Stimulated activated CD4-positive, alpha-beta T cell treated with anti-CD3 and anti-CD28 coated beads, Interleukin-15, amount 100 ng/mL, for 1 hour (primary cell): ENCODE data around the gene UVRAG.
"Not testable (repeated sequence)": the region's sequence is repeated elsewhere in the genome, so short reads cannot be mapped to it uniquely, and the experiment has no call there.

Experiments
- DNase-seq, 2 donors: peaks; one replicate each; pipeline ENCODE4 v3.0.0-alpha.2; 2020; ENCODE audit warnings: low read depth in 1 of 2, low spot score in 1 of 2

UVRAG gene

DNA sequence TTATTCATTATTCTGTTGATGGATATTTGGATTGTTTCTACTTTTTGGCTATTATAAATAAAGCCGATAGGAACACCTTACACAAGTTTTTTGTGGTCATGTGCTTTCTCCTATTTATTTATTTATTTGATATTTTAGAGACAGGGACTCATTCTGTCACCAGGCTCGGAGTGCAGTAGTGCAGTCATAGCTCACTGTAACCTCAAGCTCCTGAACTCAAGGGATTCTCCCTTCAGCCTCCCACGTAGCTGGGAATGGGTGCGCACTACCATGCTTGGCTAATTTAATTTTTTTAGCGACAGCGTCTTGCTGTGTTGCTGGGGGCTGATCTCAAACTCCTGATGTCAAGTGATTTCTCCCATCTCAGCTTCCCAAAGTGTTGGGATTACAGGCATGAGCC lies 135.1 kb downstream of the UVRAG start:
- DNase-seq = no peak

DNA sequence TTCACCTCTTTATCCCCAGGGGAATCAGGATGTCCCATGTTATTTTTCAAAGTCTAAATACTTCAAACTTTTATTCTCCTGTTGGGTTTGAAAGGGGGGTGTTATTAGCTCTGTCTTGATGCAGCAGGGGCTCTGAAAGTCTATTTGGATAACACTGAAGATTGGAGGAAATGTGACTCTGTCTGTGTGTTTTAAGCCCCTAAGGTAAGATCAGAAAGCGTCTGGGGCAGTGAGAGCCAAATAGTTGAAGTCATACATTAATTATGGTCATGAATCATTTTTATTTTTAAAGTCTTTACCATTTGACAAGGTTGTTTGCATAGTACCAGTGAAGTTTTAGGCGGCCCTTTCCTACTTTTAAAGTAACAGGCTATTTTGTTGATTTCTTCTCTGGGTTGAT lies 139.0 kb downstream of the UVRAG start:
- DNase-seq = no peak

DNA sequence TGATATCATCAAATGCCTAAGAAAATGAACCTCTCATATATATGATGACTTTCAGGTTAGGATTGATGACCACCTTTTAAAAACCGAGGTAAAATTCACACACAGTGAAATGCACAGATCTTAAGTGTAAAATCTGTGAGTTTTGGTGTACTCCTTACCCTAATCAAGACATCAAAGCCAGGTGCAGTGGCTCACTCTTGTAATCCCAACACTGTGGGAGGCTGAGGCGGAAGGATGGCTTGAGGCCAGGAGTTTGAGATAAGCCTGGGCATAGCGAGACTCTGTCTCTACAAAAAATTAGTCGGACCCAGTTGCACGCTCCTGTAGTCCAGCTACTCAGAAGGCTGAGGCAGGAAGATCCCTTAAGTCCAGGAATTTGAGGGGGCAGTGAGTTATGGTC lies 140.4 kb downstream of the UVRAG start:
- no peak for DNase-seq

DNA sequence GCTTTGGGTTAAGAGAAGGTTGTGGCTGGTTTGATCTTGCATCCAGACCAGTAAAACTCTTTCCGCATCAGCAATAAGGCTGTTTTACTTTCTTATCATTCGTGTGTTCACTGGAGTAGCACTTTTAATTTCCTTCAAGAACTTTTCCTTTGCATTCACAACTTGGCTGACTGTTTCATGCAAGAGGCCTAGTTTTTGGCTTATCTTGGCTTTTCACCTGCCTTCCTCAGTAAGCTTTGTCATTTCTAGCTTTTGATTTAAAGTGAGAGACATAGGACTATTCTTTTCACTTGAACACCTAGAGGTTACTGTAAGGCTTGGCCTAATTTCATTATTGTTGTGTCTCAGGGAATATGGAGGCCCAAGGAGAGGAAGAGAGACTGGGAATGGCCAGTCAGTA lies 144.5 kb downstream of the UVRAG start:
- no peak for DNase-seq

DNA sequence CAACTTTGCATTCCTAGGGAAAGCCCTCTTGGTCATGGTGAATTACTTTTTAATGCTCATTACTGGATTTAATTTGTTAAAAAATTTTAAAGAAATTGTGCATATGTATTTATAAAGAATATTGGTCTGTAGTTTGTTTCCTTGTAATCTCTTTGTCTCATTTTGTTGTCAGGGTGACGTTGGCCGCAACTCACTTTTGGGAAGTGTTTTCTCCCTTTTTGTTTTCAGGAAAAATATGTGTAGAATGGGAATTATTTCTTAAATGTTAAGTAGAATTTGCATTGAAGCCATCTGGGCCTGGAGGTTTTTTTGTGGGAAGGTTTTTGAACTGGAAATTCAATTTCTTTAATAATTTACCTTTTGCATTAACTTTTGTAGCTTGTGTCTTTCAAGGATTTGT lies 149.1 kb downstream of the UVRAG start:
- DNase-seq = no peak

- no peak for DNase-seq
These were observed 151.7 kb downstream of the UVRAG start for GRCh38 chr11:75966537-75967287.

DNA sequence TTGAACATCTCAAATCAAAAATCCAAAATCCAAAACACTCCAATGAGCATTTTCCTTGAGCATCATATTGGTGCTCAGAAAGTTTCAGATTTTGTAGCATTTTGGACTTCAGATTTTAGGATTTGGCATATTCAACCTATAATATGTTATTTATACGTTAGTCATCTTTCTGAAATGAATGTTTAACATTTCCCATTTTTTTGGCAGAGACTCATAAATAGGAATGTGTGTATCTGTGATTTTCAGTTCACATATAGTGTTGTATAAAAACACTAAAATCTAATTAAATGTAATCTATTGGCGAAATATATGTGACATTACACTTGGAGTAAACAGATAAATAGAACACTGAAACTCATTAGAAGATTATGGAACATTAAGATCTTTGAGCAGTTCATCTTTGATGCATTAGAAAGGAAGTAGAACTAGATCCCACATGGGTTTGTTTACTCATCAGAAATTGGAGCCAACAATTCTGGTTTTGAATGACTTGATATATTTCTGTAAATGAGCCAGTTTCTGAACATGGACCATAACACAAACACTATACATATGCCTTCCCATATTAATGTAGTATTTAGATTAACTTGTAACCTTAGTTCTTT lies 153.1 kb downstream of the UVRAG start:
- no peak for DNase-seq

DNA sequence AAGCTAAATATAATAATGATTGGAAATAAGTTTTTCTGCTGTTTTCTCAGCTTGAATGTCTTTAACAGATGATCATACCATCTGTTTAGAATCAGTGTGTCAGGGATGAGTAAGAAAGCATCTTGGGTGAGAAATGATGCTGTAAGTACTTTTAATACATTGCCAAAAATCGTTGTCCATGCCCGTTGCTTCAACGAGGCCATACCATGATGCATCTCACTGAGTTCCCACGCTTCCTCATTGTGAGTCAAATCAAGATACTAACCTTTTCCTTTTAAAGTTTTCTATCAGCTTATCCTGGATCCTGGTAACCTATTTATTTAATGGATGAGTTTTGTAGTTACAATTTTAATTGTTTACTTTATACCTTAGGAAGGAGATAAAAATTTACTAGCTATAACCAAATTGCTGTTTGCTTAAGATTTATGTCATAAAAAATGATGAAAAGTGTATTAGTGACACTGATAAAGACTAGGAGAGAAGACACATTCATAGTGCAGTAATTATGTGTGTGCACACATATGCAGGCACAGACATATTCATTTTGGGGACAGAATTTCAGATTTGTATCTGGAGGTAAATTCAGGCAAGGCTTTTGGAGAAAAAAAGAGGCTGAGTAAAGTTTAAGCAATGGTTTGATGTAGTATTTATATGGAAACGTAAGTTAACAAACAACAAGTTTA lies 154.8 kb downstream of the UVRAG start:
- DNase-seq = no peak

DNA sequence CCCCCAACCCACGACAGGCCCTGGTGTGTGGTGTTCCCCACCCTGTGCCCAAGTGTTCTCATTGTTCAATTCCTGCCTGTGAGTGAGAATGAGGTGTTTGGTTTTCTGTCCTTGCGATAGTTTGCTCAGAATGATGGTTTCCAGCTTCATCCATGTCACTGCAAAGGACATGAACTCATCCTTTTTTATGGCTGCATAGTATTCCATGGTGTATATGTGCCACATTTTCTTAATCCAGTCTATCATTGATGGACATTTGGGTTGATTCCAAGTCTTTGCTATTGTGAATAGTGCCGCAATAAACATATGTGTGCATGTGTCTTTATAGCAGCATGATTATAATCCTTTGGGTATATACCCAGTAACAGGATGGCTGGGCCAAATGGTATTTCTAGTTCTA lies 158.7 kb downstream of the UVRAG start:
- DNase-seq = not testable (repeated sequence)

DNA sequence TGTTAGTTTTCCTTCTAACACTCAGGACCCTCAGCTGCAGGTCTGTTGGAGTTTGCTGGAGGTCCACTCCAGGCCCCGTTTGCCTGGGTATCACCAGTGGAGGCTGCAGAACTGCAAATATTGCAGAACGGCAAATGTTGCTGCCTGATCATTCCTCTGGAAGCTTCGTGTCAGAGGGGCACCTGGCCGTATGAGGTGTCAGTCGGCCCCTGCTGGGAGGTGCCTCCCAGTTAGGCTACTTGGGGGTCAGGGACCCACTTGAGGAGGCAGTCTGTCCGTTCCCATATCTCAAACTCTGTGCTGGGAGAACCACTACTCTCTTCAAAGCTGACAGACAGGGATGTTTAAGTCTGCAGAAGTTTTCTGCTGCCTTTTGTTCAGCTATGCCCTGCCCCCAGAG lies 164.1 kb downstream of the UVRAG start:
- not testable (repeated sequence) for DNase-seq

- DNase-seq = not testable (repeated sequence)
These were observed 164.5 kb downstream of the UVRAG start for GRCh38 chr11:75979479-75980027.

- no peak for DNase-seq
These were observed 165.0 kb downstream of the UVRAG start for GRCh38 chr11:75980031-75980430.

DNA sequence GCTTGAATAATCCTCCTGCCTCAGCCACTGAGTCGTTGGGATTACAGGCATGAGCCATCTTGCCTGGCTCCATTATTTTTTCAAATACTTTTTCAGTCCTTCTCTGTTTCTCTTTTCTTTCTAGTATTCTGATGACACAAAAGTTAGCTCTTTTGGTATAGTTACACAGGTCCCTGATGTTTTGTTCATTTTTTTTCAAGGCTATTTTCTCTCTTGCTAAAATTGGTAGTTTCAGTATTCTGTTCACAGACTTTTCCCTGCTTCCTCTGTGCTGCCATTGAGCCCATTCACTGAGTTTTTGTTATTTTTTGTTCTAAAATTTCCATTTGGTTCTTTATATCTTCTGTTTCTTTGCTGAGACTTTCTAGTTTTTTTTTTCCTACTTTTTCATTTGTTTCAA lies 166.5 kb downstream of the UVRAG start:
- no peak for DNase-seq

DNA sequence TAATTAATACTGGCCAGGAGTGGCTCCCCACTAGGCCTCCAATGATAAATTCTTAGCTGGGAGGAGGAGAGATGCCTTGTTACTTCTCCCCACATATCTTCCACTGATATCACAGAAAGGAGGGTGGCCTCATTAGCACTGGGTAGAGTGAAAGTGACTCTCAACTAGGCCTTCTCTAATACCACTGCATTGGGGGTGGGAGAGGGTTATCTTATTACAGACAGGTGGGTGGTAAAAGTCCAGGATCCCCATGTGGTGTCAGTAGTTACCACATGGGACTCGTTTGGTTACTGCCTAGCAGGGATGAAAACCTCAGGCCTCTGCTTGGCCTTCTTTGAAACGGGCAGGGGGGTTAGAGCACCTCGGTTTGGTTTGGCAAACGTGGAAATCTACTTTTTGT lies 167.3 kb downstream of the UVRAG start:
- no peak for DNase-seq

DNA sequence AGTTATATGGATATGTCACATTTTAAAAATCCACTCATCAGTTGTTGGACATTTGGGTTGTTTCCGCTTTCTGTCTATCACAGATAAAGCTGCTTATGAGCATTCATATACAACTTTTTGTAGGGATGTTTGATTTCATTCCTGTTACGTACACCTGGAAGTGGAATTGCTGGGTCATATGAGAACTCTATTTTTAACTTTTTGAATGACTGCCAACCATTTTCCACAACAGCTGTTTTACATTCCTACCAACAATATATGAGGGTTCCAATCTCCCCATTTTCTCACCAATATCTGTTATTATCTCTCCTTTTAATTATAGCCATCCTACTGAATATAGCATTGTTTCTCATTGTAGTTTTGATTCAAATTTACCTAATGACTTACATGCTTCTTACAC lies 172.0 kb downstream of the UVRAG start:
- DNase-seq = no peak

DNA sequence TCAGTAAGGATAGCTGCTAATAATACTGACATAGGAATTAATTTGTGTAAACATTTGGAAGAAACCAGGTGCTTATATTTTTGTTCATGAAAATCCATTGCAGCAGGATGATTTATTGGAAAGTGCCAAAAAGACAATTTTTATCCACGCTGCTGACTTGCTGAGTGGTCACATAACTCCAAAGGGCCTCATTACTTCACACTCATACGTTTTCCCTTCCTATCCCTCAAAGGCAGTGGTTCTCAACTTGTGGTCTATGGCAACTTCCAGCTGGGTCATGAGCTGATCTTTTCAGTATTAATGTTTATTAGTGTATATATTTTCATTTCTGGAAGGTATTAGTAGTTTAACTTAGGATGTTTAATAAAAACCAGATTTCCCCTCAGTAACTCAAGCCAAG lies 178.1 kb downstream of the UVRAG start:
- DNase-seq = no peak

DNA sequence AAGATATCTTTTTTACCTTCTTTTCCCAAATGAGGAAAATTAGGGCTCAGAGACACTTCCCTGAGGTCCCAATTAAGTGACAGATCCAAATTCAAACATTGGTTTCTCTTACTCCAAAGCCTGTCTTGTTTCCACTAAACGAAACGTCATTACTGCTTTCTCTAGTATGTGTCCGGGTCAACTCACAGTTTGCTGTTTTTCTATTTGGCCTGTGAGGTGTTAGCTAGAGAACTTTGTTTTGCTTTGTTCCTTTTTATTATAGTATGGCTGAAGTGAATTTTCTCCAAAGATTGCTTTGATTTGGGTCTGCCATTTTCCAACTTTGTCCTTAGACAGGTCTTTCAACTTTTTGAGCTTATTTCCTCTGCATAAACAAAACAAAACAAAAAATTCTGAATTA lies 179.6 kb downstream of the UVRAG start:
- DNase-seq = no peak

- no peak for DNase-seq
These were observed 181.8 kb downstream of the UVRAG start for GRCh38 chr11:75996523-75997442.

- no peak for DNase-seq
These were observed 189.4 kb downstream of the UVRAG start for GRCh38 chr11:76004400-76004799.

- DNase-seq = no peak
These were observed 190.7 kb downstream of the UVRAG start for GRCh38 chr11:76005756-76006155.

- no peak for DNase-seq
These were observed 192.2 kb downstream of the UVRAG start for GRCh38 chr11:76007166-76007565.
